ENCODE data around the gene IFNL4.

GRCh38 chr19:39240421-39240820, 8.2 kb downstream of the IFNL4 start:
- TF ChIP-seq CTCF (conservative IDR thresholded peaks at IDR 0.05; ENCODE audit: low read depth, low read length) (no peak), EZH2 (IDR thresholded peaks at IDR 0.05; ENCODE audit: borderline replicate concordance, low read depth, low read length, poor library complexity, severe bottlenecking) (no peak)

All from A673 (cell line).